Naive thymus-derived CD4-positive, alpha-beta T cell (primary cell): Measurements from ENCODE around the gene SMARCA2. TPM values are rescaled to one million over a fixed set of nuclear protein-coding genes. Genes with fewer than 3 reads are reported as not detected.
A peak's percentile ranks its signal among the peaks of the same experiment; 100 is the strongest.

Experiments used
- ATAC-seq: fragments of 150-1000 bp; cut with Tn5 transposase; 2 replicates; pipeline ENCODE4 v1.10.0; 2021; ENCODE audit warnings: mild to moderate bottlenecking, moderate library complexity
- CTCF ChIA-PET: fragments of 350-600 bp; sonication (Branson Sonifier 250); formaldehyde crosslinking; loops from one replicate; lab custom pipeline; 2021; ENCODE audit warnings: antibody characterized with exemption; lab: Charles Lee
- POLR2A ChIA-PET: fragments of 350-600 bp; sonication (Branson Sonifier 250); formaldehyde crosslinking; loops from one replicate; lab custom pipeline; 2021; ENCODE audit warnings: antibody characterized with exemption, inconsistent platforms; lab: Charles Lee
- DNase-seq, 9 donors: peaks; one replicate each; pipeline versions ENCODE4 v3.0.0 to v3.0.0-alpha.2; 2020 to 2022; ENCODE audit warnings: mixed read lengths in 1 of 9
- H3K27ac ChIP-seq: one replicate; pipeline ENCODE4 v1.7.0; 2013; ENCODE audit warnings: mild to moderate bottlenecking, low read depth, low read length, moderate library complexity
- H3K27me3 ChIP-seq, 2 donors: one replicate each; pipeline ENCODE4 v1.7.0; 2013; ENCODE audit warnings: low read length in 2 of 2, mild to moderate bottlenecking in 2 of 2, moderate library complexity in 2 of 2; ENCODE audit not compliant: control insufficient read depth in 2 of 2, insufficient read depth in 2 of 2
- H3K36me3 ChIP-seq, 3 experiments: 1 replicate in 2 of 3; 2 replicates in 1 of 3; pipeline ENCODE4 v1.7.0; 2013; ENCODE audit warnings: low read length in 3 of 3, mild to moderate bottlenecking in 3 of 3, moderate library complexity in 1 of 3; ENCODE audit not compliant: insufficient read depth in 3 of 3, control insufficient read depth in 2 of 3
- H3K4me1 ChIP-seq, 2 donors: one replicate each; pipeline ENCODE4 v1.7.0; 2013; ENCODE audit warnings: low read length in 2 of 2, mild to moderate bottlenecking in 2 of 2, moderate library complexity in 1 of 2; ENCODE audit not compliant: control insufficient read depth in 2 of 2, insufficient read depth in 2 of 2
- H3K4me3 ChIP-seq: 2 replicates; pipeline ENCODE4 v1.7.0; 2013; ENCODE audit warnings: mild to moderate bottlenecking, low read length
- H3K9me3 ChIP-seq, 3 experiments: 1 replicate in 2 of 3; 2 replicates in 1 of 3; pipeline ENCODE4 v1.7.0; 2013; ENCODE audit warnings: low read length in 3 of 3; ENCODE audit not compliant: control insufficient read depth in 2 of 3
- H3K27ac Mint-ChIP-seq, 9 donors: one replicate each; pipeline ENCODE4 v1.8.0; 2020 to 2022; ENCODE audit warnings: mixed read lengths in 9 of 9, mild to moderate bottlenecking in 8 of 9, moderate library complexity in 5 of 9, inconsistent platforms in 2 of 9
- H3K27me3 Mint-ChIP-seq, 5 donors: one replicate each; pipeline ENCODE4 v1.8.0; 2021 to 2022; ENCODE audit warnings: mixed read lengths in 5 of 5, mild to moderate bottlenecking in 1 of 5
- H3K36me3 Mint-ChIP-seq, 5 donors: one replicate each; pipeline ENCODE4 v1.8.0; 2020 to 2022; ENCODE audit warnings: mixed read lengths in 5 of 5, mild to moderate bottlenecking in 3 of 5, inconsistent platforms in 1 of 5
- H3K4me1 Mint-ChIP-seq, 7 donors: one replicate each; pipeline ENCODE4 v1.8.0; 2020 to 2022; ENCODE audit warnings: mixed read lengths in 7 of 7, mild to moderate bottlenecking in 3 of 7, inconsistent platforms in 1 of 7
- H3K4me3 Mint-ChIP-seq, 10 donors: one replicate each; pipeline ENCODE4 v1.8.0; 2020 to 2022; ENCODE audit warnings: mild to moderate bottlenecking in 10 of 10, mixed read lengths in 10 of 10, moderate library complexity in 6 of 10, inconsistent platforms in 2 of 10
- H3K9me3 Mint-ChIP-seq, 11 donors: one replicate each; pipeline ENCODE4 v1.8.0; 2020 to 2022; ENCODE audit warnings: mixed read lengths in 11 of 11, mild to moderate bottlenecking in 4 of 11, inconsistent platforms in 1 of 11, moderate library complexity in 1 of 11
- intact Hi-C, 2 donors: fragments of 100-400 bp; cut with micrococcal nuclease; formaldehyde crosslinking; loops; one replicate each; pipeline ENCODE4 v1.15.1; 2023
- polyA plus RNA-seq, 2 donors: library from polyadenylated mRNA; unstranded; fragments of 300-500 nt; fragmentation: Illumina TruSeq; gene quantifications; one replicate each; pipeline ENCODE4 v1.2.3, GENCODE V29; 2021
- total RNA-seq, 6 experiments: library from RNA in 5 of 6; stranded (reverse) in 5 of 6; gene quantifications; 1 replicate in 5 of 6; 2 replicates in 1 of 6; pipeline ENCODE4 v1.2.3 and lab custom pipeline; 2021 to 2026

The SMARCA2 gene
- total and polyA plus RNA-seq, 7 experiments from 2014 or later = 37.1 to 294 (median 256) TPM

DNA sequence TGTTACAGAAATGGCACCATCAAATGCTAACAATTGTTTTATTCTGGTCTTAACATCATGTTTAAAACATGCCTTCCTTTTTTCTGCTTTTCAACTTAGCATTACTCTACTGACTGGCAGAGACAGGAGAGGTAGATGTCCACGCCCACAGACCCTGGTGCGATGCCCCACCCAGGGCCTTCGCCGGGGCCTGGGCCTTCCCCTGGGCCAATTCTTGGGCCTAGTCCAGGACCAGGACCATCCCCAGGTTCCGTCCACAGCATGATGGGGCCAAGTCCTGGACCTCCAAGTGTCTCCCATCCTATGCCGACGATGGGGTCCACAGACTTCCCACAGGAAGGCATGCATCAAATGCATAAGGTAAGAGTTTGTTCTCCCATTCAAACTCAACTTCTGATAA lies 13.7 kb downstream of the SMARCA2 start:
- Histone ChIP-seq H3K36me3 (peaks cover 10 to 31% (median 16%) of the 10 kb centered on the region in 3 experiments), H3K4me3 (no peak overlapping the region), H3K9me3 (no peaks in the 10 kb centered on the region), H3K4me1 (peaks cover 43 to 50% of the 10 kb centered on the region in 2 donors), H3K27me3 (no peaks in the 10 kb centered on the region), H3K27ac (no peak overlapping the region)
- no peaks in the 10 kb centered on the region for H3K9me3 Mint-ChIP-seq
- CTCF ChIA-PET = no interaction called here
- no peaks in the 10 kb centered on the region for H3K27me3 Mint-ChIP-seq
- peaks cover 16 to 40% (median 28%) of the 10 kb centered on the region in 5 donors for H3K36me3 Mint-ChIP-seq
- intact Hi-C loops = loop anchor here in 1 of 2 donors (10.0 kb wide), 1 partner anchor 736 kb away; no protein-coding TSS in a partner anchor
- H3K27ac Mint-ChIP-seq = peak overlapping the region in 3 of 9 donors; percentile 37 to 68 (median 62)
- H3K4me3 Mint-ChIP-seq = peak overlapping the region in 5 of 10 donors; percentile 14 to 54 (median 46)
- DNase-seq (no peak), ATAC-seq (no peak)
- peaks cover 61 to 92% (median 86%) of the 10 kb centered on the region in 7 donors for H3K4me1 Mint-ChIP-seq
- POLR2A ChIA-PET = interaction anchor here (3.4 kb wide), 1 partner anchor 12 kb away, joined by 35 read pairs; the partner anchor contains the start of gene SMARCA2

DNA sequence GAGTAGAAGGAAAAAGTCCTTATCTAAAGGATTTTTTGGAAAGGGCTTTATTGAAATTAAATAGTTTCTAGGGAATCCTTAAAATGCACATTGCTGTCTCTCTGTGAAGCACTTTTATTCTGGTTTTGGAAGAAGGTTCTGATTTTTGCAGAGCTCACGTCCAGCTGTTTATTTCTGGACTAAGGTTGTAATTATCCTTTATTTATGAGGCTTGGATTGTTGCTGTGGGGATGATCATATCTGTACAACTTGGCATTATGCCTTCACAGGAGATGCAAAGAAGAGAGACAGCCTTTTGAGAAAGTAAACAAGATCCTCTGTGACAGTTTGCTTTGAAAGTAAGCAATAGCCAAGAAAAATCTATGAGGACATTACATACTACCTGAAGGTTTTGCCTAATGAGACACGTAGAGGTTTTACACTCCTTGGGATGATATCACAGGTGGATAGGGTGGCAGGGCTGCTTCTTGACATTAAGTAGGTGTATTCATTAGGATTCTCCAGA lies 14.6 kb downstream of the SMARCA2 start:
- H3K4me3 Mint-ChIP-seq = peak overlapping the region in 4 of 10 donors; percentile 9 to 66 (median 58)
- POLR2A ChIA-PET = no interaction called here

DNA sequence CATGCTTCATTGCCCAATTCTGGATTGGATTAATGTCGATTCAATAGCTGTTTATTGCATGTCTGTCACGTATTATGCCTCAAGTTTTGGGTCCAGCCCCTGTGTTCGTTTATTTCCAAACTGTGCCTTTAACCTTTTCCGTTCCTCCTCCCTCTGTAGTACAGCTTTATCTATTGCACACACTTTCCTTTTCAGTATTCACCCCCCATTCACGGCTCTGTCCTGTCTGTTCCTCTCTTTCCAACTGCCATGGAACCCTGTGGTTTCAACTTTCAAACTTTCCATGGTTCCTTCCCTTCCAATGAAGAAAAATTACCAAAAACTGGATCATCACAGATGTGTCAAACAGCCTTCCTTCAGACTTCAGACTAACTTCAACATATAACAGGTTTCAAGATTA lies 17.1 kb downstream of the SMARCA2 start:
- Mint-ChIP-seq H3K4me3 (peak overlapping the region in 1 of 10 donors; percentile 56), H3K27ac (peak overlapping the region in 8 of 9 donors; percentile 16 to 84 (median 56)), H3K4me1 (peaks cover 42 to 77% (median 67%) of the 10 kb centered on the region in 7 donors), H3K9me3 (no peaks in the 10 kb centered on the region), H3K27me3 (no peaks in the 10 kb centered on the region), H3K36me3 (peaks cover 13 to 49% (median 37%) of the 10 kb centered on the region in 5 donors)
- H3K27me3 ChIP-seq = no peaks in the 10 kb centered on the region
- no peak overlapping the region for H3K27ac ChIP-seq
- intact Hi-C loops = loop anchor here in 1 of 2 donors (2.0 kb wide), 1 partner anchor 13 kb away; no protein-coding TSS in a partner anchor
- H3K4me3 ChIP-seq = no peak overlapping the region
- CTCF ChIA-PET = interaction anchor here (0.9 kb wide), 1 partner anchor 14 kb away, joined by 3 read pairs; no protein-coding TSS in a partner anchor
- no peak for DNase-seq
- H3K36me3 ChIP-seq = peaks cover 10 to 44% (median 26%) of the 10 kb centered on the region in 3 experiments
- POLR2A ChIA-PET = interaction anchor here (0.7 to 0.9 kb wide), 2 partner anchors 17 to 152 kb away, joined by 3 to 4 read pairs; no protein-coding TSS in a partner anchor
- H3K9me3 ChIP-seq = no peaks in the 10 kb centered on the region
- ATAC-seq = no peak
- peaks cover 9 to 18% of the 10 kb centered on the region in 2 donors for H3K4me1 ChIP-seq

More for the DNA sequence above, 14.6 kb downstream of the SMARCA2 start:
- ATAC-seq = no peak
- intact Hi-C loops = loop anchor here in 1 of 2 donors (10.0 kb wide), 1 partner anchor 735 kb away; no protein-coding TSS in a partner anchor
- peaks cover 13 to 47% (median 28%) of the 10 kb centered on the region in 5 donors for H3K36me3 Mint-ChIP-seq
- H3K4me3 ChIP-seq = no peak overlapping the region
- no peaks in the 10 kb centered on the region for H3K9me3 ChIP-seq
- no peak overlapping the region for H3K27ac ChIP-seq
- H3K27ac Mint-ChIP-seq = peak overlapping the region in 8 of 9 donors; percentile 28 to 89 (median 64)
- H3K4me1 Mint-ChIP-seq = peaks cover 59 to 89% (median 80%) of the 10 kb centered on the region in 7 donors
- CTCF ChIA-PET = no interaction called here
- no peaks in the 10 kb centered on the region for H3K27me3 Mint-ChIP-seq
- H3K4me1 ChIP-seq = peaks cover 34 to 41% of the 10 kb centered on the region in 2 donors
- no peak for DNase-seq
- H3K36me3 ChIP-seq = peaks cover 10 to 32% (median 16%) of the 10 kb centered on the region in 3 experiments
- H3K27me3 ChIP-seq = no peaks in the 10 kb centered on the region
- no peaks in the 10 kb centered on the region for H3K9me3 Mint-ChIP-seq

DNA sequence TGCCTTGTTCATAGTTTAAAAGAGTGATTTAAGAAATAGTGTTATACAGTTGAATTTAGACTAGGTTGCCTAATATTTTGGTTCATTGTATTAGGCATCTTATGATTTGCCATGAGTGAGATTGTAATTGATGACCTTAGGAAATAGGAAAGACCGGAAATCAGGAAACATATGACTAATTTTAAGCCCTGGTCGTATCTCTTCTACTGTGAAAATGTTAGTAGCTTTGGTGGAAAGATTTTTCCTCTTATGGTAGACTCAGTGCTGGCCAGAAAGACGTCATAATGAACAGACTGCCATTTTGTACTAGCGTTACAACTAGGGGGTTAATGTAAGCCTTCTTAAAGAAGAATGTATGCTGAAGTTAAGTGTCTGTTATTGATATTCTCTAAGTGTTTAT lies 21.7 kb downstream of the SMARCA2 start:
- Mint-ChIP-seq H3K27me3 (no peaks in the 10 kb centered on the region), H3K4me1 (peaks cover 14 to 66% (median 55%) of the 10 kb centered on the region in 7 donors), H3K9me3 (no peaks in the 10 kb centered on the region), H3K4me3 (no peak overlapping the region), H3K27ac (peak overlapping the region in 3 of 9 donors; percentile 2 to 39 (median 2)), H3K36me3 (peaks cover 13 to 67% (median 53%) of the 10 kb centered on the region in 5 donors)
- DNase-seq (no peak), ATAC-seq (no peak)
- Histone ChIP-seq H3K4me3 (no peak overlapping the region), H3K27ac (no peak overlapping the region), H3K36me3 (peaks cover 10 to 74% (median 38%) of the 10 kb centered on the region in 3 experiments), H3K9me3 (no peaks in the 10 kb centered on the region), H3K27me3 (no peaks in the 10 kb centered on the region), H3K4me1 (no peaks in the 10 kb centered on the region)
- intact Hi-C loops = no loop called here
- POLR2A ChIA-PET = interaction anchor here (1.8 kb wide), 1 partner anchor 19 kb away, joined by 5 read pairs; no protein-coding TSS in a partner anchor
- CTCF ChIA-PET = no interaction called here

DNA sequence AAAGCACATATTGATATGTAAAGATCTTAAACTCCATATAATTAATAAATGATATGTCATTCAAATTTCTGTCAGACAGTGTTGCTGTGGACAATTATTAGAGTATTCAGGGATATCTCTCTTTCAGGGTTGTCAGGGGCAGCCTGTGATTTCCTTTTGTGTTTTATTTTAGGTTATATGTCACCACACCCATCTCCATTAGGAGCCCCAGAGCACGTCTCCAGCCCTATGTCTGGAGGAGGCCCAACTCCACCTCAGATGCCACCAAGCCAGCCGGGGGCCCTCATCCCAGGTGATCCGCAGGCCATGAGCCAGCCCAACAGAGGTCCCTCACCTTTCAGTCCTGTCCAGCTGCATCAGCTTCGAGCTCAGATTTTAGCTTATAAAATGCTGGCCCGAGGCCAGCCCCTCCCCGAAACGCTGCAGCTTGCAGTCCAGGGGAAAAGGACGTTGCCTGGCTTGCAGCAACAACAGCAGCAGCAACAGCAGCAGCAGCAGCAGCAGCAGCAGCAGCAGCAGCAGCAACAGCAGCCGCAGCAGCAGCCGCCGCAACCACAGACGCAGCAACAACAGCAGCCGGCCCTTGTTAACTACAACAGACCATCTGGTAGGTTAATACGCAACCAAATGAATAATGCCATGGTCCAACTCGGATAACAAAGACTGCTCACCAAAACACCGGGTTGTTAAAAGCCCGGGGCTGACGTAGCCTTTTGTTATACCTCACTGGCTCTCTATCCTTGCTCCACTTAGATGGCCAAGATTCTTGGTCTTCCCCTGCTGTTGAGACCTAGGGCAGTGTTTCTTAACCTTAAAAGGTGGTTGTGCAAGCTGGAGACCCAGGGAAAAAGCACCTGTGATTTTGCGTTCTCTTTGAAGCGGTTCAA lies 24.4 kb downstream of the SMARCA2 start:
- intact Hi-C loops = no loop called here
- Mint-ChIP-seq H3K27ac (peak overlapping the region in 1 of 9 donors; percentile 28), H3K4me1 (peaks cover 22 to 76% (median 68%) of the 10 kb centered on the region in 7 donors), H3K4me3 (no peak overlapping the region), H3K36me3 (peaks cover 6 to 63% (median 52%) of the 10 kb centered on the region in 5 donors), H3K9me3 (no peaks in the 10 kb centered on the region), H3K27me3 (no peaks in the 10 kb centered on the region)
- CTCF ChIA-PET = interaction anchor here (0.6 kb wide), 1 partner anchor 48 kb away, joined by 3 read pairs; no protein-coding TSS in a partner anchor
- DNase-seq (no peak), ATAC-seq (no peak)
- Histone ChIP-seq H3K4me1 (peaks cover 0 to 9% of the 10 kb centered on the region in 2 donors), H3K9me3 (no peaks in the 10 kb centered on the region), H3K27ac (no peak overlapping the region), H3K27me3 (no peaks in the 10 kb centered on the region), H3K36me3 (peaks cover 0 to 67% (median 22%) of the 10 kb centered on the region in 3 experiments), H3K4me3 (no peak overlapping the region)
- POLR2A ChIA-PET = no interaction called here

DNA sequence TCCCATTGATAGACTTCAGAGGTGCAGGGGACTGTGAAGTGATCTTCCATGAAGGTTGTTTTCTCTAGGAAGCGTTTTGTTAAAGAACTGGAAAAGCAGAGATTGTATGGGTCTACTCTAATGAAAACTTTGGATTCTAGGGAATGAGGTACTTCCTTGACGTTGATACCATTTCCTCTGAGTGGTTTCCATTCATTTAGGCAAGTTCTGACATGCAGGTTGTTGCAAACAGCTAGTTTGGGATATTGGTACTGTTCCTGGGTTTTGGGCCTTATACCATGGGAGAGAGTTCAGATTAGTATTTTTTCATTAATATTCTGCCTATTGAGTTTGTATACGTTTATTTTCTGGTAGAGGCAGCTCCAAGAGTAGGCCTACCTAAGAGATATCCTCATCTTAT lies 25.7 kb downstream of the SMARCA2 start:
- Histone ChIP-seq H3K27ac (no peak overlapping the region), H3K9me3 (no peaks in the 10 kb centered on the region), H3K27me3 (no peaks in the 10 kb centered on the region), H3K36me3 (peaks cover 0 to 72% (median 14%) of the 10 kb centered on the region in 3 experiments), H3K4me1 (peaks cover 0 to 9% of the 10 kb centered on the region in 2 donors), H3K4me3 (no peak overlapping the region)
- no peak for ATAC-seq
- Mint-ChIP-seq H3K27me3 (no peaks in the 10 kb centered on the region), H3K27ac (peak overlapping the region in 5 of 9 donors; percentile 9 to 71 (median 62)), H3K9me3 (no peaks in the 10 kb centered on the region), H3K4me3 (no peak overlapping the region), H3K36me3 (peaks cover 6 to 65% (median 52%) of the 10 kb centered on the region in 5 donors), H3K4me1 (peaks cover 21 to 85% (median 75%) of the 10 kb centered on the region in 7 donors)
- POLR2A ChIA-PET = interaction anchor here (0.7 kb wide), 1 partner anchor 25 kb away, joined by 3 read pairs; the partner anchor contains the start of gene SMARCA2
- CTCF ChIA-PET = no interaction called here
- DNase-seq = no peak
- intact Hi-C loops = no loop called here
